HG02759 (cell line): ENCODE measurements around the gene RFX3.

Experiments
- ATAC-seq: cut with Tn5 transposase; IDR thresholded peaks from one replicate; pipeline ENCODE4 v1.9.1; 2021; ENCODE audit warnings: mild to moderate bottlenecking, moderate library complexity; ENCODE audit not compliant: unreplicated experiment

RFX3 gene

GRCh38 chr9:3436629-3437420 is 89.0 kb downstream of the RFX3 start:
- ATAC-seq = no peak

- ATAC-seq = no peak
These were observed 90.1 kb downstream of the RFX3 start for GRCh38 chr9:3435732-3436131.

- ATAC-seq = no peak
These were observed 91.2 kb downstream of the RFX3 start for GRCh38 chr9:3434594-3434993.

- no peak for ATAC-seq
These were observed 92.0 kb downstream of the RFX3 start for GRCh38 chr9:3433754-3434153.

- ATAC-seq = no peak
These were observed 92.7 kb downstream of the RFX3 start for GRCh38 chr9:3433066-3433465.

GRCh38 chr9:3431890-3432289 is 93.9 kb downstream of the RFX3 start:
- no peak for ATAC-seq

GRCh38 chr9:3419893-3420292 is 105.9 kb downstream of the RFX3 start:
- ATAC-seq = no peak

- ATAC-seq = no peak
These were observed 109.9 kb downstream of the RFX3 start for GRCh38 chr9:3415906-3416305.

GRCh38 chr9:3413984-3414383 is 111.8 kb downstream of the RFX3 start:
- no peak for ATAC-seq

GRCh38 chr9:3410461-3410860 is 115.3 kb downstream of the RFX3 start:
- ATAC-seq = no peak

- ATAC-seq = no peak
These were observed 116.3 kb downstream of the RFX3 start for GRCh38 chr9:3409453-3409852.

GRCh38 chr9:3403315-3403714 is 122.5 kb downstream of the RFX3 start:
- ATAC-seq = no peak

GRCh38 chr9:3401221-3401954 is 124.4 kb downstream of the RFX3 start:
- ATAC-seq = no peak

- peak; percentile 64 for ATAC-seq
These were observed 127.6 kb downstream of the RFX3 start for GRCh38 chr9:3398232-3398648.

GRCh38 chr9:3397766-3398165 is 128.0 kb downstream of the RFX3 start:
- peak; percentile 38 for ATAC-seq

GRCh38 chr9:3391414-3391813 is 134.4 kb downstream of the RFX3 start:
- no peak for ATAC-seq

- ATAC-seq = no peak
These were observed 139.0 kb downstream of the RFX3 start for GRCh38 chr9:3386753-3387152.

GRCh38 chr9:3385871-3386270 is 139.9 kb downstream of the RFX3 start:
- ATAC-seq = peak; percentile 95

GRCh38 chr9:3371842-3372241 is 154.0 kb downstream of the RFX3 start:
- ATAC-seq = no peak

GRCh38 chr9:3370715-3371114 is 155.1 kb downstream of the RFX3 start:
- no peak for ATAC-seq

GRCh38 chr9:3367185-3367584 is 158.6 kb downstream of the RFX3 start:
- ATAC-seq = no peak

- ATAC-seq = no peak
These were observed 164.0 kb downstream of the RFX3 start for GRCh38 chr9:3361689-3362392.
